ENCODE measurements around the gene UBASH3B.
A peak's percentile ranks its signal among the peaks of the same experiment; 100 is the strongest.

Gene UBASH3B

GRCh38 chr11:122737951-122738693 is 82.6 kb downstream of the UBASH3B start:
- DNase-seq, result no peak

- DNase-seq, result no peak
Observed at GRCh38 chr11:122741613-122742300, 86.2 kb downstream of the UBASH3B start.

DNA sequence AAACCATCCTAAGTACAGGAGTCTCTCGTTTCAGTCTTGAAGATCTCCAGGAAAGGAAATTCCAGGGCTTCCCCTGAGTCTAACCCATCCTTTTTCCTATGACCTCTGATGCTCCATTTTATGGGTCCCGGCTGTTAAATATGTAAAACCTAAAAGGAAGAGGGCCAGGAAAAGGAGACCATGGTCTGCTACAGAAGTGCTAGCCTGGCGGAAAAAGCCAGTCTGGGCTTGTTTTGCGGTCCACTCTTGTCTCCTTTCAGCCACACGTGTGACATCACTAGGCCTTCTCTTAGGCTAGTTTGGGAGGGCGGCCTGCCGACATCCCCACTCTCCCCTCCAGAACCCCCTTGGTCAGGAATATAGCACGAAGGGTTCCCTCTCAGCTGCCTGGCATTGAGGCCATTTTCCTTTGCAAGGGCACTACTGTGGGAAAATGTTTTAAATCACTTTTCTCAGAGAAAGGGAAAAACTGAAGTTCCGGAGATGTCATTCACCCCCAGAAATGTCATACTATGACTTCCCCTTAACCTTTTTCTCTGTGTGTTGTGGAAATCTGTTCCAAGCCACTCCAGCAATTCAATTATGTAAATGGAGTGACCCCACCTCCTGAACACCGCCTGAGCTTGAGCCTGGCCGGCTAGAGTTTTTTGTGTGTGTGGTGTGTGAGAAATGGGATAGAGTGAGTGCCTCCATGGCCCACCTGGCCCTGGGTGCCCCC is 86.9 kb downstream of the UBASH3B start:
- DNase-seq, result no peak

- no peak for DNase-seq
Observed at GRCh38 chr11:122743097-122743741, 87.7 kb downstream of the UBASH3B start.

- DNase-seq, result peak in 3 of 4 experiments; percentile 25 to 49 (median 40)
Observed at GRCh38 chr11:122743949-122744348, 88.4 kb downstream of the UBASH3B start.

DNA sequence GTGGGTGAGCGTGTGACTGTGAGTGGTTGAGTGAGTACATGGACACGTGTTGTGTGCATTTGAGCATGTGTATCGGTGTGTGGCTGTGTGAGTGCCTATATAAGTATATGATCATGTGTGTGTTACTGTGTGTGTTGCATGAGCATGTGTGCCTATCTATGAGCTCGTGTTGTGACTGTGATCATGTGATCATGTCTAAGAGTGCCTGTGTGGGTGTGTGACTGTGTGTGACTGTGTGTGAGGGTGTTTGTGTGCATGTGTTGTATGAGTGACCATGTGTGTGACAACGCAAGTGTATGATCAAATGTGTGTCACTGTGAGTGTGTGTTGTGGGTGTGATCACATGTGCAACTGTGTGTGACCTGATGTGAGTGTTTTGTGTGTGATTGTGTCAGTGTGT is 88.8 kb downstream of the UBASH3B start:
- DNase-seq, result no peak

- no peak for DNase-seq
Observed at GRCh38 chr11:122745111-122745510, 89.6 kb downstream of the UBASH3B start.

GRCh38 chr11:122746050-122746478 is 90.5 kb downstream of the UBASH3B start:
- DNase-seq, result no peak

GRCh38 chr11:122746611-122747244 is 91.2 kb downstream of the UBASH3B start:
- no peak for DNase-seq

DNA sequence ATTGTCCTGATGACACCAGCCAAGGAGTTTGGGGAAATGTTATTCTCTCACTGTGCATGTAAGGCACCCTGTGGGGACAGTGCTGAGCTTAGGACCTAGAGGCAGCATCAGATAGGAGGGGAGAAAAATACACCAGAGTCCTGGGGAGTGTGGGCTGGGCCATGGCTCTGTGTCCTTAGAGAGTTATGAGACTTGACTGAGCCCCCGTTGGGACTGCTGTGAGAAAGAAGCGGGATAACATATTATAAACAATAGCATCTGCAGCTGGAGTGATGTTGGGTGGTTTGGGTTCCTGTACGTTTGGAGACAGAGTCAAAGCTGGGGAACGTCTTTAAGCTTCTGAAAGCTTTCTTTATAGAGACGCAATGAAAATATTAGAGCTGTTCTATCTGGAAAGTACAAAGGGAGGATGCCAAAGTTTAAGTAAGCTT is 91.8 kb downstream of the UBASH3B start:
- no peak for DNase-seq

DNA sequence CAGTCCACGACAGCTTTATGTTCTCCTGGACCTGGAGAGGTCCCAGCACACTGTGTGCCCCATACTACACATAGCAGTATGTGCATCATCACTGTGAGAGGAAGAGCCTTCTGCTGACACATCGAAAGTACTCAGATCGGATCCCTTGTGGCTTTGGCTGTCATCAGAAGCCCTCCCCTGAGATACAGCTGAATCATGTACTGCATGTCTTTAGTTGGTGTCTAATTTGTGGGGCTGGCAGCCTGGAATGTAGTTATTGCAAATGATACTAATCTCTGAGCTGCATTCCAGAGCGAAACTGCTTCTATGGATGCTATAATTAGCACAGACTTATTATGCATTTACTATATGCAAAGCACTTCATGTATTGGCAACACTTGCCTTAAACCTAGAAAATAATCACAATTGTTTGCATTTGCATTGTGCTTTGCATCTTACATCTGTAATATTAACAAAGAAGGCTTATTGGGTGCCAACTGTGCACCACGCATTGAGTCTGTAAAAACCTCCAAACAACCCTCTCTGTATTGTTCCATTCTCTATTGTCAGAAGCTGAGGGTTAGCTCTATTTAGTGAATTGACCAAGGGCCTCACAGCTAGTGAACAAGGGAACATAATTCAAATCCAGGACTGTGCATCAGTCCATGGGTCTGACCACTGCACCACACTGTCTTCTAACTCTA is 93.6 kb downstream of the UBASH3B start:
- DNase-seq, result no peak

- DNase-seq, result no peak
Observed at GRCh38 chr11:122750049-122750448, 94.5 kb downstream of the UBASH3B start.

DNA sequence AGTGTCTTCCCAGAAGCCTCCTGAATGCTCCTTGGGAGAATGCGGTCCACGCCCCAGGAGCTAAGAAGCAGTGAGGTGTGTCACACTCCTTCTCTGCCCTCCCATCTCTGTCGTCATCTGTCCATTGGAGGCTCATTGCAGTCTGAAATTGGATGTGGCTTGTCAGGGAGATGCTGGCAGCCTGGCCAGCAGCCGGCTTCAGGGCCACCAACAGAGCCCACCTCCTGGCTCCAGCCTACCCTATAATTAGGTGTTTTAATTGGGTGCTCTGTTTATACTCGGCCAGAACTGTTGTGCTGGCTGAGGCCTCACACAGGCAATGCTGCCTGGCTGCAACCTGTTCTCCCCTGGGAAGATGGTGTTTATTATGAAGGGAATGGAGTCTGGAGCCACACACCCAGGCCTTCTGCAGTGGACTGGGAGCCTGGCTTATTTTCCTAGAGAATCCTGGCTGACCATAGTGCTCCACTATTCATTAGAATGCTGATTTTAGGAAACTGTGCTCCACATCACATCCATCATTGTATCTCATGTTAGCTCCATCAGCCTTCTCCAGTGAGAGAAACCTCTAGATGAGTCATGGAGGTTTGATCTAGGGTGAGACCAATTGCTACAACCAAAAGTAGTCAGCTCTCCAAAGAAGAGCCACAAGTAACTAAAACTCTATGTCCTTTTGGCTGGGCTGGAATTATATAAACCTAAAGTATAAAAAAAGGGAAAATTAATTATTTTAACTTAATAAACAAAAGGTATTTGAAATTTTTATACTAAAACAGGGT is 96.0 kb downstream of the UBASH3B start:
- no peak for DNase-seq

- no peak for DNase-seq
Observed at GRCh38 chr11:122754028-122754427, 98.5 kb downstream of the UBASH3B start.

DNA sequence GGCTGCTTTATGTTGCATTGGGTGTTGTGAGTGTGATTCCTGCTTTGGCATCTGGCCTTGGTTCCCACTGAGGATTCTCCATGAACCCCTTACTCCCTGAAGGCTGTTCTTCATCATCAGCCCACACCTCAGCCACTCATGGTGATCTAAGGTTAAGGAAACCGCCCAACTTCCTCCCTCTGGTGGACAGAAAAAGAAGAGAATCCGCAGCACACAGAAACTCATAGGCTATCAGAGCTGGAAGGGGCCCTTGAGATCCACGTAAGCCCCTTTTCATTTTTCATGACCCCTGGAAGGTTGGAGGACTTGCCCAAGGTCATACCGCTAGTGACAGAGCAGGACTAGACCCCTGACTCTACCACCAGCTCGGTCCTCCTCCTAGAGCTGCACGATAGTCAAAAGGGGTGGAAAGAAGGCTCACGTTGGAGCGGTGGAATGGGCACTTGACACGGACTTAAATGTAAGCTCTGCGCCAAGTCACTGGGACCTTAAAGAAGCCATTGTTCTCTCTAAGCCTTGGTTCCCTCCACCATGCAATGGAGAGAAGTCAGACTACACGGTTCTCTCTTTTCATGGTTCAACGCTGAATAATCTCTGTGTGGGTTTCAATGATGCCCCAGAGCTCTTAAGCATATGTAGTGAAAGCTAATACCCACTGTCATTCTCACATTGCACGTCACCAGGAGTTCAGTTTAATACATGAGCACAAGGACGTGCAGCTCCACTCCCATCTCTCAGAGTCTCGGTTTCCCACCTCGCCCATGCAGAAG is 99.2 kb downstream of the UBASH3B start:
- no peak for DNase-seq

- no peak for DNase-seq
Observed at GRCh38 chr11:122755409-122755808, 99.9 kb downstream of the UBASH3B start.

DNA sequence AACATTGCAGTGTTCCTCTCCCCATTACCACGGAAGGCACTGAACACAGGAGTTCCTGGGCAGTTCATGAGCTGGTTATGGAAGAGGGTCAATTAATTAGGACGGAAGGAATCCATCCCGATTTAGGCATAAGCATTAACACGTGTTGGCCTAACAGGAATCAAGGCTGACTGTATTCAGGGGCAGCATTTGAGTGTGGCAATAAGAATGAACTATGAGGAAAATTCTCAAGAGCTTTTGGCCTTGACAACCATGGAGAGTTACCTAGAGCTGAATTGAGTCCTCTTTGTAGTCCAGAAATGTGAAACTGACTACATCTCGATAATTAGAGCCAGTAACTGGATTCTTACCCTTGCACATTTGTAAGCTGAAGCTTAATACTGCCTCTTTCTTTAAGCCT is 100.4 kb downstream of the UBASH3B start:
- no peak for DNase-seq

- peak in 2 of 4 experiments; percentile 23 to 27 for DNase-seq
Observed at GRCh38 chr11:122756417-122756816, 100.9 kb downstream of the UBASH3B start.

DNA sequence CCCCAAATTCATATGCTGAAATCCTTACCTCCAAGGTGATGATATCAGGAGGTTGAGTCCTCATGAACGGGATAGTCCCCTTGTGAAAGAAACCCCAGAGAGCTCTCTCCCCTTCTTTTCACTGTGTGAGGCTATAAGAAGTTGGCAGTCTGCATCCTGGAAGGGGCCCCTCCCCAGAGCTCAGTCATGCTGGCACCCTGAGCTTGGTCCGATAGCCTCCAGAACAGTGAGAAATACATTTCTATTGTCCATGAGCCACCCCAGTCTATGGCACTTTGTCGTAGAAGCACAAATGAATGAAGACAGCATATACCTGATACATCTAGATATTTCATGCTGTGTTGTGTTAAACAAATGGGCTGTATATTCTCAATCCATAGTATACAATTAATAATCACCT is 101.7 kb downstream of the UBASH3B start:
- DNase-seq, result no peak

DNA sequence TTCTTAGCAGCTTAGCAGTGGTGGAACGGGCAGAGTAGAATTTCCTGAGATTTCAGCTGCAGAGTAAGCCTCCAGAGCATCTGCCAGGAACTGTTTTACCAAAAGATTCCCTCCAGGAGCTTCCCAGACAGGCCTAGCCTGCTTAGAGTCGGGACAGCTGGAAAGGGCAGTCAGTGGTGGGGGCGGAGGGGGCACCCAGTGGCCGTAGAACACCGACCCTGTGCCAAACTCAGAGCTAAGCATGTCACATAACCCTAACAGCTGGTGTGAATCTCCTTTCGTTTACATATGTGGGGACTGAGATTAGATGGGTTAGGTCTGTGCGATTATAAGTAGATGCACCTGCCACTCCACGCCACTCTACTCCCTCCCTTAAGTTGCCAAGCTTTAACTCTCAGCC is 102.8 kb downstream of the UBASH3B start:
- no peak for DNase-seq
